ENCODE measurements around the gene LSM14A. TPM values are rescaled to one million over a fixed set of nuclear protein-coding genes. Genes with fewer than 3 reads are reported as not detected.

The LSM14A gene
- total RNA-seq, 4 donors from 2014 or later: 88.2 to 152 (median 127) TPM

DNA sequence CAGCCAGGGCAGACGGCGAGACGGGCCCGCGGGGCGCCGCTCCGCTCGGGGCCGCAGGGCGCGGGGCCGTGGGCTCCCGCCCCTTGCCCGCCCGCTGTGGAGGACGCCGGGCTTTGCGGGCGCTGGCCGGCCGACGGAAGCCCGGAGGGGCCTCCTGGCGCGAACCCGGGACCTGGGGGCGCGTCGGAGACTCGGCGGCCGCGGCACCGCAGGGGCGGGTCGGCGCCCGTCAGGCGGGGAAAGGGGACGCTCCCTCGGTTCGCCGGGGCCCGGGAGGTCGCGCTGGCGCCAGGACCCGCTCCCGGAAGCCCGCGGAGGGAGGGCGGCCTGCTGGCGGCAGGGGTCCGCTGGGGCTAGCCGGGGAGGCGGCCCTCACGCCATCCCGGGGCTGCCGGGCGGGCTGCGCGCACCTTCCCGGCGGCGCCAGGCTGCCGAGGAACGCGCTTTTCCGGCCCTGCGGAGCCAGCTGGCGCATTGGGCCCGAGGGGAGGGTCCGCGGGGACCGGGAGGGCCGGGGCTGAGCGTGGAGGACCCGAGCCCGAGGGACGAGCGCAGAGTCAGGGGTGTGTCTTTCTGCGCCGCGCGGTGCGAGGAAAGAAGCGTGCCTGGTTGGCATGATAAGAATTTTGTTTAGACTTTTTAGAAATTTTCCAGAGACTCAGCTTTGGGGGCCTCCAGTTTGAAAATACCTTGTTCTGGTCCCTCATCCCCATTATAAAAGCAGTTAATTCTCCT, 82.6 kb downstream of the LSM14A start:
- peak overlapping the region; percentile 88 to 99 (median 94) for H3K4me3 ChIP-seq
- TF ChIP-seq, protein P1, sequence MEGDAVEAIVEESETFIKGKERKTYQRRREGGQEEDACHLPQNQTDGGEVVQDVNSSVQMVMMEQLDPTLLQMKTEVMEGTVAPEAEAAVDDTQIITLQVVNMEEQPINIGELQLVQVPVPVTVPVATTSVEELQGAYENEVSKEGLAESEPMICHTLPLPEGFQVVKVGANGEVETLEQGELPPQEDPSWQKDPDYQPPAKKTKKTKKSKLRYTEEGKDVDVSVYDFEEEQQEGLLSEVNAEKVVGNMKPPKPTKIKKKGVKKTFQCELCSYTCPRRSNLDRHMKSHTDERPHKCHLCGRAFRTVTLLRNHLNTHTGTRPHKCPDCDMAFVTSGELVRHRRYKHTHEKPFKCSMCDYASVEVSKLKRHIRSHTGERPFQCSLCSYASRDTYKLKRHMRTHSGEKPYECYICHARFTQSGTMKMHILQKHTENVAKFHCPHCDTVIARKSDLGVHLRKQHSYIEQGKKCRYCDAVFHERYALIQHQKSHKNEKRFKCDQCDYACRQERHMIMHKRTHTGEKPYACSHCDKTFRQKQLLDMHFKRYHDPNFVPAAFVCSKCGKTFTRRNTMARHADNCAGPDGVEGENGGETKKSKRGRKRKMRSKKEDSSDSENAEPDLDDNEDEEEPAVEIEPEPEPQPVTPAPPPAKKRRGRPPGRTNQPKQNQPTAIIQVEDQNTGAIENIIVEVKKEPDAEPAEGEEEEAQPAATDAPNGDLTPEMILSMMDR (IDR thresholded peaks at IDR 0.05): no peak
- no peak for TF ChIP-seq POLR2A (IDR thresholded peaks at IDR 0.05)

DNA sequence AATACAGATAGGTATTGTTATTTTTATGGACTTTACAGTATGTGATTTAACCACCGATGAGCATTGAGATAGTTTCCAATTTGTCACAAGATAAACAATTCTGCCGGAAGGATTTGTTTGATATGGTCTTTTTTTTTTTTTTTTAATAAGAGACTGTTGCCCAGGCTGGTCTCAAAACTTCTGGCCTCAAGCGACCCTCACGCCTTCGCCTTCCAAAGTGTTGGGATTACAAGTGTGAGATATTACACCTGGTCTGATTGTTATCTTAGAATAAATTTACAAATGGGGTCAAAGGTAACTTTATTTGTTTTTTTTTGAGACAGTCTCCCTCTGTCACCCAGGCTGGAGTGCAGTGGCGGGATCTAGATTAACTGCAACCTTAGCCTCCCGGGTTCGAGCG, 83.2 kb downstream of the LSM14A start:
- H3K27me3 ChIP-seq: no peaks in the 10 kb centered on the region
- H3K36me3 ChIP-seq: no peaks in the 10 kb centered on the region
- H3K27ac ChIP-seq: peak overlapping the region in 1 of 4 donors; percentile 94
- no peak for DNase-seq
- H3K4me1 ChIP-seq: peaks cover 0 to 23% (median 2%) of the 10 kb centered on the region in 4 donors
- no peak for TF ChIP-seq POLR2A (IDR thresholded peaks at IDR 0.05)
- TF ChIP-seq, protein P1 (IDR thresholded peaks at IDR 0.05): no peak
- peak overlapping the region in 3 of 4 donors; percentile 88 to 95 (median 93) for H3K4me3 ChIP-seq
- no peaks in the 10 kb centered on the region for H3K9me3 ChIP-seq

More for the DNA sequence above, 82.6 kb downstream of the LSM14A start:
- Histone ChIP-seq H3K27me3 (no peaks in the 10 kb centered on the region), H3K27ac (peak overlapping the region; percentile 83 to 97 (median 92)), H3K4me1 (peaks cover 0 to 21% (median 2%) of the 10 kb centered on the region in 4 donors), H3K36me3 (no peaks in the 10 kb centered on the region), H3K9me3 (no peaks in the 10 kb centered on the region)
- peak in 2 of 3 donors; percentile 54 to 73 for DNase-seq

DNA sequence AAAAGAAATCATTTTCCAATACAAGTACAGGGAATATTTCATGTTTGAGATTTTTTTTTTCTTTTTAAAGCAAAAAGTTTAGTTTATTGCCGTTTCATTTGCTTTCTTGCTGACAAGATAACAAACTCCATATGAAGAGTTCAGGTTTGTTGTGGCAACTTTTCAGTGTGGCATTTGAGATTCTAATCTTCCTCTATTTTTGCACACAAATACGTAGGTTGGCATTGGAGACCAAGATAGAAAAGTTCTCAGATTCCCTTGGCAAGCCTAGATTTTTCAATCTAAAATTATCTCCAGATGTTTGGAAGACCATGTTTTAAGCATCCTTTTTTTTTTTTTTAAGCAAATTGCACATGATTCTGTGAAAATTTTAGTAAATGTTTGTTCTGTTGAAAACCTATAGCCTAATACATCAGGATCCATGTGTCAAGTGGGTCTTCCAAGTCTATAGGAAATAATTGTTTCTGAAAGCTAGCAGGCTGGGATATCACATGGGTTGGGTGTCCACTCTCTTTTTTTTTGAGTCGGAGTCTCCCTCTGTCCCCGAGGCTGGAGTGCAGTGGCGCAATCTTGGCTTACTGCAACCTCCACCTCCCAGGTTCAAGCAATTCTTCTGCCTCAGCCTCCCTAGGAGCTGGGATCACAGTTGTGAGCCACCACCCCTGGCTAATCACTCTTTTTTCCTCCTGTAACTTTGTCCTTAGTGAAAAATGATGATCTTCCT, 84.7 kb downstream of the LSM14A start:
- no peaks in the 10 kb centered on the region for H3K27me3 ChIP-seq
- no peaks in the 10 kb centered on the region for H3K9me3 ChIP-seq
- H3K27ac ChIP-seq: no peak overlapping the region
- H3K4me1 ChIP-seq: peaks cover 0 to 28% (median 2%) of the 10 kb centered on the region in 4 donors
- peak in 1 of 3 donors; percentile 33 for DNase-seq
- TF ChIP-seq, protein P1 (IDR thresholded peaks at IDR 0.05): no peak
- TF ChIP-seq POLR2A (IDR thresholded peaks at IDR 0.05): no peak
- no peak overlapping the region for H3K4me3 ChIP-seq
- H3K36me3 ChIP-seq: no peaks in the 10 kb centered on the region

DNA sequence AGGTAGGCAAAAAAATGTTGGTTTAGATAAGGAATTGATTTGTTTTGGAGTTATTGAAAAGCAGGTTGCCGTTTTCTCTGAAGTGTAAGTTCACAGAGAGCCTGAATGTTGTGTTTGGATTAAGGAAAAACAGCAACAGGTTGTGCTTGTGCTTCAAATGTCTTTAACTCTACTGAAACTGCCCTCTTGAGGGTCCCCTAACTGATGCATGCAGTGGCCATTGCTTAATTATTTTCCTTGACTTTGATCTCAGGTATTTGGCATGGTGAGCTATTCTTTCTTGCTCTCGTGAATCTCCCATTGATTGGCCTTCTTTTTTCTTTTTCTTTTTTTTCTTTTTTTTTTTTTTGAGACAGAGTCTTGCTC, 85.2 kb downstream of the LSM14A start:
- Histone ChIP-seq H3K27me3 (no peaks in the 10 kb centered on the region), H3K4me1 (peaks cover 0 to 28% (median 2%) of the 10 kb centered on the region in 4 donors), H3K36me3 (no peaks in the 10 kb centered on the region), H3K9me3 (no peaks in the 10 kb centered on the region), H3K27ac (no peak overlapping the region), H3K4me3 (no peak overlapping the region)
- no peak for DNase-seq
- TF ChIP-seq, protein P1 (IDR thresholded peaks at IDR 0.05): no peak
- no peak for TF ChIP-seq POLR2A (IDR thresholded peaks at IDR 0.05)

DNA sequence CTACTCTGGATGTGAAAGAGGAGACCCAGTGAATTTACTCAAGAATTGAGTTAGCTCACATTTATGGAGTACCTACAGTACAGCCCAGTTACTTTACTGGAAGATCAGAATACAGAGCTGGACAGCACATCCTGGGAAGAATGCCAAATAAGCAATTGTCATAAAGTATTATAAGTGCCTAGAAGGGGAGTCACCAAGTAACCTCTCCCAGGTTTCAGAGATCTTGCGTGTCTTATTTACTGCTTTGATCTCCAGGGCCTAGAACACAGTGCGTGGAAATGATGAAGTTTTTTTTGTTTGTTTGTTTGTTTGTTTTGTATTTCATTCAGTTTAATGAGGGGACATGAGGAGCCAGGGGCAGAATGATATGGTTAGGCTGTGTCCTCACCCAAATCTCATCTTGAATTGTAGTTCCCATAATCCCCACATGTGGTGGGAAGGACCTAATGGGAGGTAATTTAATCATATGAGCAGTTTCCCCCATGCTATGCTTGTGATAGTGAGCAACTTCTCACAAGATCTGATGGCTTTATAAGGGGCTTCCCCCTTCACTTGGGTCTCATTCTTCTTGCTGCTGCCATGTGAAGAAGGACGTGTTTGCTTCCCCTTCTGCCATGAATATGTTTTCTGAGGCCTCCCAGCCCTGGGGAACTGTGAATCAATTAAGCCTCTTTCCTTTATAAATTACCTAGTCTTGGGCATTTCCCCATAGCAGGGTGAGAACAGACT, 87.2 kb downstream of the LSM14A start:
- DNase-seq: peak in 1 of 3 donors; percentile 47
- Histone ChIP-seq H3K36me3 (no peaks in the 10 kb centered on the region), H3K4me3 (no peak overlapping the region), H3K9me3 (no peaks in the 10 kb centered on the region), H3K27ac (peak overlapping the region in 1 of 4 donors; percentile 43), H3K27me3 (no peaks in the 10 kb centered on the region), H3K4me1 (peaks cover 0 to 23% (median 0%) of the 10 kb centered on the region in 4 donors)
- no peak for TF ChIP-seq POLR2A (IDR thresholded peaks at IDR 0.05)
- TF ChIP-seq, protein P1 (IDR thresholded peaks at IDR 0.05): no peak

Measured in Peyer's patch (tissue), 4 donors.